SK-N-SH (cell line): Measurements from ENCODE around the gene CKS1B.
A peak's percentile ranks its signal among the peaks of the same experiment; 100 is the strongest.

Source experiments
- CTCF ChIP-seq: fragments of 200-600 bp; sonication (generic); IDR thresholded peaks from 2 replicates; pipeline ENCODE4 v1.6.1; 2017; ENCODE audit warnings: antibody characterized with exemption, mild to moderate bottlenecking, moderate library complexity
- ELF1 ChIP-seq: IDR thresholded peaks from 2 replicates; pipeline ENCODE4 v1.4.0; 2012
- EP300 ChIP-seq, 2 experiments: IDR thresholded peaks; 2 replicates each; pipeline versions ENCODE4 v1.4.0 to v1.6.1; 2012; ENCODE audit warnings: borderline replicate concordance in 1 of 2, low read depth in 1 of 2, low read length in 1 of 2
- EZH2phosphoT487 ChIP-seq: fragments of 200-600 bp; sonication (generic); IDR thresholded peaks from 2 replicates; pipeline ENCODE4 v1.6.1; 2017; ENCODE audit warnings: low read depth, mixed run types, mild to moderate bottlenecking, antibody characterized with exemption, moderate library complexity, borderline replicate concordance
- FOXJ3 ChIP-seq: sonication (generic); formaldehyde crosslinking; IDR thresholded peaks from 2 replicates; pipeline ENCODE4 v1.5.1; 2020; ENCODE audit warnings: mild to moderate bottlenecking, missing genetic modification reagents
- GABPA ChIP-seq: IDR thresholded peaks from 2 replicates; pipeline ENCODE4 v1.4.0; 2012; ENCODE audit warnings: low read depth, mild to moderate bottlenecking
- JUND ChIP-seq: IDR thresholded peaks from 2 replicates; pipeline ENCODE4 v1.4.0; 2012
- RAD21 ChIP-seq: IDR thresholded peaks from 2 replicates; pipeline ENCODE4 v1.6.1; 2012; ENCODE audit warnings: mild to moderate bottlenecking, low read length
- RCOR1 ChIP-seq: fragments of 150-350 bp; IDR thresholded peaks from 2 replicates; pipeline ENCODE4 v1.6.1; 2017; ENCODE audit warnings: antibody characterized with exemption, low read length
- SMC3 ChIP-seq: IDR thresholded peaks from 2 replicates; pipeline ENCODE4 v1.6.1; 2012; ENCODE audit warnings: low read depth, low read length, improper control_type of control experiment
- TCF12 ChIP-seq: IDR thresholded peaks from 2 replicates; pipeline ENCODE4 v1.4.0; 2012
- USF2 ChIP-seq: fragments of 150-350 bp; IDR thresholded peaks from 2 replicates; pipeline ENCODE4 v1.6.1; 2017; ENCODE audit warnings: antibody characterized with exemption, low read length, low read depth, borderline replicate concordance
- TF ChIP-seq, protein P1 (sequence below): IDR thresholded peaks from 2 replicates; pipeline ENCODE4; 2012

DNA sequence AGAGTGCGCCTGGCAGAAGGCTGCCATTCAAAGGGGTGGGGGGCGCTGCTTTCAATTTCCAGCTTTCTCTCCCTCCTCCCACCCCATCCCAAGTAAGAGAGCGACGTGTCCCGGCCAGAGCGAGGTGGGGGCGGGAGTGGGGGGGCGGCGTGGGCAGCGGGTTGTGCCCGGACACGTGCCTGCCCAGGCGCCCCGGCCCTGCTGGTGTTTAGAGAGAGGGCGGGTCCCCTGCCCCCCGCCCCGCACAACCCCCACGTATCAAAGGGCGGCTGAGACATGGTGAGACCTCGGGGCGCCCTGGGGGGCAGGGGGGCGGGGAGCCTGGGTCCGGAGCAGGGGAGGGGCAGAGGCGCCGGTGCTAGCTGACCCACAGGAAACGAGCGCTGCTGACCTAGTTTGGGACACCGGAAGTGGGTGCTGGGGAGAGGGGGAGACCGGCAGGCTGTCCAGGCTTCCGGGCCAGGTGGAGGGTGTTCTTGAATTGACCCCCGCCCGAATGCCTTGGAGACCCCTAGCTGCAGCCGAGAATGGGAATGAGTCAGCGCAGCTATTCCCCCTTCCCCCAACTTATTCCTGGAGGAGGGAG, 29.4 kb downstream of the CKS1B start:
- TF ChIP-seq CTCF (no peak), ELF1 (no peak), EP300 (IDR thresholded peaks at IDR 0.05; ENCODE audit: borderline replicate concordance in 1 of 2, low read depth in 1 of 2, low read length in 1 of 2) (peak in 1 of 2 experiments; percentile 10; a peak in 1 of 4 replicates), GABPA (peak; percentile 74), SMC3 (no peak), FOXJ3 (CRISPR knock-in tag) (no peak), EZH2phosphoT487 (no peak), JUND (no peak), USF2 (no peak), RCOR1 (no peak), TCF12 (no peak), RAD21 (no peak)
- TF ChIP-seq, protein P1, sequence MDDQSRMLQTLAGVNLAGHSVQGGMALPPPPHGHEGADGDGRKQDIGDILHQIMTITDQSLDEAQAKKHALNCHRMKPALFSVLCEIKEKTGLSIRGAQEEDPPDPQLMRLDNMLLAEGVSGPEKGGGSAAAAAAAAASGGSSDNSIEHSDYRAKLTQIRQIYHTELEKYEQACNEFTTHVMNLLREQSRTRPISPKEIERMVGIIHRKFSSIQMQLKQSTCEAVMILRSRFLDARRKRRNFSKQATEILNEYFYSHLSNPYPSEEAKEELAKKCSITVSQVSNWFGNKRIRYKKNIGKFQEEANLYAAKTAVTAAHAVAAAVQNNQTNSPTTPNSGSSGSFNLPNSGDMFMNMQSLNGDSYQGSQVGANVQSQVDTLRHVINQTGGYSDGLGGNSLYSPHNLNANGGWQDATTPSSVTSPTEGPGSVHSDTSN, result no peak
